IMR-90 (cell line): ENCODE results near the gene COL4A5. TPM values are rescaled to one million over a fixed set of nuclear protein-coding genes. Genes with fewer than 3 reads are reported as not detected.

Source experiments
- ATAC-seq: fragments of 200-7000 bp; cut with Tn5 transposase; 2 replicates; pipeline ENCODE4 v1.9.1; 2020; ENCODE audit warnings: low read depth, mild to moderate bottlenecking, moderate library complexity
- BruUV-seq: library from RNA; stranded (reverse); fragments of 400-500 nt; replicated peaks from 2 replicates; lab custom pipeline; 2021; lab: Mats Ljungman, UMichigan
- CTCF ChIA-PET: fragments of 300-600 bp; formaldehyde crosslinking; extraction: SDS; loops from one replicate; lab custom pipeline; 2021; ENCODE audit warnings: antibody characterized with exemption; lab: Yijun Ruan, JAX
- POLR2A ChIA-PET: fragments of 300-600 bp; sonication (Branson Sonifier 250); formaldehyde crosslinking; loops from one replicate; lab custom pipeline; 2022; ENCODE audit warnings: antibody characterized with exemption; ENCODE audit not compliant: unreplicated experiment; lab: Charles Lee
- DNase-seq: peaks from one replicate; pipeline ENCODE4 v3.0.0; 2013
- H2AFZ ChIP-seq: replicated peaks from 2 replicates; pipeline ENCODE3; 2013; ENCODE audit warnings: low read length, mild to moderate bottlenecking; ENCODE audit not compliant: poor library complexity
- H2AK5ac ChIP-seq: 2 replicates; pipeline ENCODE4 v1.6.1; 2013; ENCODE audit warnings: low read depth, low read length, inconsistent platforms
- H2AK9ac ChIP-seq: replicated peaks from 2 replicates; pipeline ENCODE3; 2013; ENCODE audit warnings: mild to moderate bottlenecking, low read depth, low read length, moderate library complexity; ENCODE audit not compliant: poor library complexity
- H2BK120ac ChIP-seq: 2 replicates; pipeline ENCODE4 v1.6.1; 2013; ENCODE audit warnings: low read depth, low read length, inconsistent platforms
- H2BK15ac ChIP-seq: 3 replicates; pipeline ENCODE4 v1.6.1; 2013; ENCODE audit warnings: low read depth, low read length, inconsistent platforms
- H2BK20ac ChIP-seq: 2 replicates; pipeline ENCODE4 v1.6.1; 2013; ENCODE audit warnings: low read depth, mild to moderate bottlenecking, inconsistent platforms, low read length, moderate library complexity
- H2BK5ac ChIP-seq: 2 replicates; pipeline ENCODE4 v1.6.1; 2013; ENCODE audit warnings: mild to moderate bottlenecking, low read depth, low read length, inconsistent platforms; ENCODE audit not compliant: poor library complexity, severe bottlenecking
- H3K14ac ChIP-seq: replicated peaks from 2 replicates; pipeline ENCODE4 v1.6.1; 2013; ENCODE audit warnings: low read depth, low read length, inconsistent platforms
- H3K18ac ChIP-seq: 2 replicates; pipeline ENCODE4 v1.6.1; 2013; ENCODE audit warnings: low read depth, low read length, control low read depth
- H3K23ac ChIP-seq: 2 replicates; pipeline ENCODE4 v1.6.1; 2013; ENCODE audit warnings: low read depth, low read length, inconsistent platforms
- H3K27ac ChIP-seq: 2 replicates; pipeline ENCODE4 v1.5.1; 2013; ENCODE audit warnings: mild to moderate bottlenecking, control low read depth, low read length; ENCODE audit not compliant: insufficient read depth
- H3K27me3 ChIP-seq: 2 replicates; pipeline ENCODE4 v1.6.1; 2013; ENCODE audit warnings: low read length; ENCODE audit not compliant: control insufficient read depth, insufficient read depth
- H3K36me3 ChIP-seq: 2 replicates; pipeline ENCODE4 v1.6.1; 2013; ENCODE audit warnings: low read length, mixed read lengths; ENCODE audit not compliant: control insufficient read depth, insufficient read depth
- H3K4ac ChIP-seq: 2 replicates; pipeline ENCODE4 v1.6.1; 2013; ENCODE audit warnings: low read depth, low read length, inconsistent platforms
- H3K4me1 ChIP-seq: 2 replicates; pipeline ENCODE4 v1.6.1; 2013; ENCODE audit warnings: low read length, mixed read lengths; ENCODE audit not compliant: control insufficient read depth, insufficient read depth
- H3K4me2 ChIP-seq: 2 replicates; pipeline ENCODE4 v1.6.1; 2013; ENCODE audit warnings: low read depth, mild to moderate bottlenecking, control low read depth, low read length, moderate library complexity
- H3K4me3 ChIP-seq: 2 replicates; pipeline ENCODE4 v1.5.1; 2013; ENCODE audit warnings: low read depth, mild to moderate bottlenecking, control low read depth, low read length, moderate library complexity; ENCODE audit not compliant: insufficient read depth
- H3K56ac ChIP-seq: 2 replicates; pipeline ENCODE4 v1.6.1; 2013; ENCODE audit warnings: low read length, inconsistent platforms; ENCODE audit not compliant: insufficient read depth; ENCODE audit errors: extremely low read depth
- H3K79me1 ChIP-seq, 2 experiments: 2 replicates each; pipeline ENCODE4 v1.6.1; 2013; ENCODE audit warnings: low read length in 2 of 2, inconsistent platforms in 1 of 2, low read depth in 1 of 2
- H3K9ac ChIP-seq: 2 replicates; pipeline ENCODE4 v1.6.1; 2013; ENCODE audit warnings: low read depth, low read length, control low read depth
- H3K9me1 ChIP-seq: 2 replicates; pipeline ENCODE4 v1.6.1; 2013; ENCODE audit warnings: low read length, inconsistent platforms; ENCODE audit not compliant: insufficient read depth
- H3K9me3 ChIP-seq: 2 replicates; pipeline ENCODE4 v1.6.1; 2013; ENCODE audit warnings: low read length; ENCODE audit not compliant: control insufficient read depth, insufficient read depth
- H4K20me1 ChIP-seq: 2 replicates; pipeline ENCODE4 v1.6.1; 2013; ENCODE audit warnings: low read length, inconsistent platforms; ENCODE audit not compliant: insufficient read depth
- H4K5ac ChIP-seq: 2 replicates; pipeline ENCODE4 v1.6.1; 2013; ENCODE audit warnings: mild to moderate bottlenecking, low read depth, low read length, control low read depth
- H4K8ac ChIP-seq, 2 experiments: 2 replicates each; pipeline ENCODE4 v1.6.1; 2013; ENCODE audit warnings: low read depth in 2 of 2, low read length in 2 of 2, control low read depth in 1 of 2, inconsistent platforms in 1 of 2
- H4K91ac ChIP-seq: 2 replicates; pipeline ENCODE4 v1.6.1; 2013; ENCODE audit warnings: low read depth, low read length, inconsistent platforms; ENCODE audit not compliant: insufficient read depth
- BHLHE40 ChIP-seq: fragments of 150-350 bp; IDR thresholded peaks from 2 replicates; pipeline ENCODE4 v1.6.1; 2016; ENCODE audit warnings: mild to moderate bottlenecking, low read depth, low read length
- CTCF ChIP-seq: conservative IDR thresholded peaks from 2 replicates; pipeline ENCODE4 v1.5.1; 2012; ENCODE audit warnings: mild to moderate bottlenecking, low read depth, low read length, improper control_type of control experiment
- ELK1 ChIP-seq: fragments of 150-350 bp; IDR thresholded peaks from 2 replicates; pipeline ENCODE4 v1.6.1; 2016; ENCODE audit warnings: low read depth, mild to moderate bottlenecking, low read length, moderate library complexity, borderline replicate concordance
- FOS ChIP-seq: fragments of 150-350 bp; IDR thresholded peaks from 2 replicates; pipeline ENCODE4 v1.6.1; 2016; ENCODE audit warnings: low read depth, low read length
- MAFK ChIP-seq: IDR thresholded peaks from 2 replicates; pipeline ENCODE4 v1.6.1; 2012; ENCODE audit warnings: low read depth, low read length, improper control_type of control experiment
- MXI1 ChIP-seq: IDR thresholded peaks from 2 replicates; pipeline ENCODE4 v1.6.1; 2012; ENCODE audit warnings: low read depth, mild to moderate bottlenecking, low read length, moderate library complexity, borderline replicate concordance
- POLR2A ChIP-seq: IDR thresholded peaks from 2 replicates; pipeline ENCODE4 v1.6.1; 2012; ENCODE audit warnings: mild to moderate bottlenecking, low read depth, low read length
- RCOR1 ChIP-seq: IDR thresholded peaks from 2 replicates; pipeline ENCODE4 v1.6.1; 2012; ENCODE audit warnings: mild to moderate bottlenecking, low read length, improper control_type of control experiment; ENCODE audit not compliant: insufficient replicate concordance
- WGBS, 2 experiments: methylation state at CpG; one replicate each; pipeline versions ENCODE4 v1.1.5 to v1.1.7; 2013; ENCODE audit warnings: missing lambda C conversion rate in 2 of 2; ENCODE audit not compliant: insufficient read length in 1 of 2; ENCODE audit errors: extremely low coverage in 2 of 2; 5-methylcytosine and 5-hydroxymethylcytosine counted together
- dilution Hi-C: fragments of 300-500 bp; cut with HindIII; formaldehyde crosslinking; loops from one replicate; pipeline ENCODE4 v1.14.3; 2018; ENCODE audit warnings: low sequenced_read_pairs; ENCODE audit not compliant: unreplicated experiment
- in situ Hi-C: fragments of 300-500 bp; cut with MboI; formaldehyde crosslinking; loops from 3 replicates; pipeline ENCODE4 v1.14.3; 2019; ENCODE audit warnings: low sequenced_read_pairs, inconsistent platforms, mixed read lengths
- intact Hi-C: fragments of 100-400 bp; cut with micrococcal nuclease; formaldehyde crosslinking; loops from 2 replicates; pipeline ENCODE4 v1.10.0; 2022
- polyA plus RNA-seq, 3 experiments: library from polyadenylated mRNA; depleted of rRNA; stranded (reverse); fragments of >200 nt; gene quantifications; 2 replicates each; pipeline ENCODE4 v1.2.3, GENCODE V29; 2012; ENCODE audit warnings: low replicate concordance in 1 of 3
- total RNA-seq: library from RNA; depleted of rRNA; stranded (reverse); fragments of >200 nt; gene quantifications from 2 replicates; pipeline ENCODE4 v1.2.3, GENCODE V29; 2012

Gene COL4A5
- total and polyA plus RNA-seq, 2 of the 4 experiments (the other 2 are of a cell fraction), result 16.3 to 26.6 TPM

GRCh38 chrX:108601276-108601675, 161.6 kb downstream of the COL4A5 start:
- Histone ChIP-seq H3K9ac (no peak overlapping the region), H3K4ac (no peak overlapping the region), H3K56ac (no peak overlapping the region), H3K9me1 (peaks cover 3% of the 10 kb centered on the region; the same call in 1 of the 2 replicates), H4K5ac (no peak overlapping the region), H3K79me1 (no peaks in the 10 kb centered on the region), H3K4me3 (no peak overlapping the region), H3K36me3 (peaks cover 4% of the 10 kb centered on the region; the same call in 1 of the 2 replicates), H3K9me3 (no peaks in the 10 kb centered on the region), H2AK9ac (no peak overlapping the region), H2AFZ (no peak overlapping the region), H2BK5ac (no peak overlapping the region), H3K27ac (no peak overlapping the region), H3K4me2 (no peak overlapping the region), H2AK5ac (no peak overlapping the region), H3K4me1 (no peaks in the 10 kb centered on the region), H4K20me1 (no peaks in the 10 kb centered on the region), H4K91ac (no peak overlapping the region), H2BK20ac (no peak overlapping the region), H3K14ac (no peak overlapping the region), H3K27me3 (peaks cover 2% of the 10 kb centered on the region; the same call in 1 of the 2 replicates), H3K23ac (no peak overlapping the region), H2BK15ac (no peak overlapping the region), H3K18ac (no peak overlapping the region), H4K8ac (no peak overlapping the region), H2BK120ac (no peak overlapping the region)
- no peak for DNase-seq
- intact Hi-C loops (no loop called here), dilution Hi-C loops (no loop called here), in situ Hi-C loops (no loop called here)
- POLR2A ChIA-PET, result no interaction called here
- TF ChIP-seq MXI1 (no peak), RCOR1 (no peak), FOS (no peak), MAFK (no peak), ELK1 (no peak), BHLHE40 (no peak), POLR2A (no peak), CTCF (no peak)
- CTCF ChIA-PET, result no interaction called here
- WGBS, 2 experiments, result no CpG with 5 or more reads among the region's 4 CpGs
- BruUV-seq, result no TSS peak
- ATAC-seq, result no peak
